PC-3 (cell line): Measurements from ENCODE around the gene NTM.

Experiments
- EZH2 ChIP-seq: fragments of 300-600 bp; sonication (generic); IDR thresholded peaks from one replicate; pipeline ENCODE4 v1.6.1; 2017; ENCODE audit warnings: antibody characterized with exemption, mild to moderate bottlenecking, low read length; ENCODE audit not compliant: unreplicated experiment
- EZH2phosphoT487 ChIP-seq: fragments of 300-600 bp; sonication (generic); IDR thresholded peaks from 2 replicates; pipeline ENCODE4 v1.6.1; 2018; ENCODE audit warnings: mild to moderate bottlenecking, antibody characterized with exemption, low read length, borderline replicate concordance
- TF ChIP-seq, protein P1 (sequence below): fragments of 300-600 bp; sonication (generic); conservative IDR thresholded peaks from 2 replicates; pipeline ENCODE4 v1.5.1; 2017; ENCODE audit warnings: antibody characterized with exemption, low read depth, mild to moderate bottlenecking, low read length

DNA sequence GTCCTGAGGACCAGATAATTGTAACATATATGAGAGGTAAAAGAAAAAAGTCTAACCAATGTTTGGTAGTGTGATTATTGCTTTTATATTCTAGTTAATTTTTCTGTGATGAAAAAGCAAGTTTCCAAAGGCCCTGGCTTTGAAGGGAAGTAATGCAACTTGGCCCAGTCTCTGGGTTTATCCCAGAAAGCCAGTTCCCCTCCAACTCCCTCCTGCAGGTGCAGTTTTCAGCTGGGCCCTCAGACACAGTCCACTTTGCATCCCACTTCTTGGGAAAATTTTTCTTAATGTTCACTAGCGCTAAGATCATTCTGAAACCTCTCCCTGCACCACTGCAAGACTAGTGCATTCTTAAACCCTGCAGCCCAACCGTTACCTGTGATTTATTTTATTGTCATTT, 586.8 kb downstream of the NTM start:
- TF ChIP-seq, protein P1, sequence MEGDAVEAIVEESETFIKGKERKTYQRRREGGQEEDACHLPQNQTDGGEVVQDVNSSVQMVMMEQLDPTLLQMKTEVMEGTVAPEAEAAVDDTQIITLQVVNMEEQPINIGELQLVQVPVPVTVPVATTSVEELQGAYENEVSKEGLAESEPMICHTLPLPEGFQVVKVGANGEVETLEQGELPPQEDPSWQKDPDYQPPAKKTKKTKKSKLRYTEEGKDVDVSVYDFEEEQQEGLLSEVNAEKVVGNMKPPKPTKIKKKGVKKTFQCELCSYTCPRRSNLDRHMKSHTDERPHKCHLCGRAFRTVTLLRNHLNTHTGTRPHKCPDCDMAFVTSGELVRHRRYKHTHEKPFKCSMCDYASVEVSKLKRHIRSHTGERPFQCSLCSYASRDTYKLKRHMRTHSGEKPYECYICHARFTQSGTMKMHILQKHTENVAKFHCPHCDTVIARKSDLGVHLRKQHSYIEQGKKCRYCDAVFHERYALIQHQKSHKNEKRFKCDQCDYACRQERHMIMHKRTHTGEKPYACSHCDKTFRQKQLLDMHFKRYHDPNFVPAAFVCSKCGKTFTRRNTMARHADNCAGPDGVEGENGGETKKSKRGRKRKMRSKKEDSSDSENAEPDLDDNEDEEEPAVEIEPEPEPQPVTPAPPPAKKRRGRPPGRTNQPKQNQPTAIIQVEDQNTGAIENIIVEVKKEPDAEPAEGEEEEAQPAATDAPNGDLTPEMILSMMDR: no peak
- TF ChIP-seq EZH2phosphoT487 (no peak), EZH2 (no peak)
